Loucy (cell line): Measurements from ENCODE around the gene RIPK4.
A peak's percentile ranks its signal among the peaks of the same experiment; 100 is the strongest.

ENCODE experiments used
- H2AFZ ChIP-seq: fragments of 200-600 bp; sonication (generic); 2 replicates; pipeline ENCODE4 v1.6.0; 2016; ENCODE audit warnings: antibody characterized with exemption, mild to moderate bottlenecking, low read length, moderate library complexity
- H3F3A ChIP-seq: fragments of 200-600 bp; 2 replicates; pipeline ENCODE4 v1.6.0; 2016; ENCODE audit warnings: antibody characterized with exemption, low read depth, mild to moderate bottlenecking
- H3K27me3 ChIP-seq: fragments of 200-600 bp; sonication (generic); 2 replicates; pipeline ENCODE4 v1.6.1; 2014; ENCODE audit warnings: low read length, mild to moderate bottlenecking; ENCODE audit not compliant: insufficient read depth, poor library complexity, severe bottlenecking
- H3K36me3 ChIP-seq: fragments of 200-600 bp; sonication (generic); 2 replicates; pipeline ENCODE4 v1.6.1; 2016; ENCODE audit warnings: low read length; ENCODE audit not compliant: insufficient read depth
- H3K4me1 ChIP-seq: fragments of 200-600 bp; sonication (generic); 2 replicates; pipeline ENCODE4 v1.5.1; 2014; ENCODE audit warnings: low read length, mild to moderate bottlenecking; ENCODE audit not compliant: insufficient read depth, poor library complexity, severe bottlenecking
- H3K4me2 ChIP-seq: fragments of 200-600 bp; sonication (generic); 2 replicates; pipeline ENCODE4 v1.6.0; 2014; ENCODE audit warnings: antibody characterized with exemption, low read length, low read depth, mild to moderate bottlenecking; ENCODE audit not compliant: poor library complexity, severe bottlenecking
- H3K4me3 ChIP-seq: fragments of 200-600 bp; sonication (generic); 2 replicates; pipeline ENCODE4 v1.5.1; 2014; ENCODE audit warnings: low read length, mild to moderate bottlenecking, mixed read lengths; ENCODE audit not compliant: poor library complexity, severe bottlenecking
- H3K79me2 ChIP-seq: fragments of 200-600 bp; sonication (generic); 2 replicates; pipeline ENCODE4 v1.6.1; 2014; ENCODE audit warnings: low read length; ENCODE audit not compliant: insufficient read depth
- H3K9ac ChIP-seq: fragments of 200-600 bp; sonication (generic); 2 replicates; pipeline ENCODE4 v1.6.0; 2014; ENCODE audit warnings: mild to moderate bottlenecking, low read depth, low read length, moderate library complexity; ENCODE audit not compliant: poor library complexity, severe bottlenecking
- H3K9me2 ChIP-seq: fragments of 200-600 bp; sonication (generic); replicated peaks from 2 replicates; pipeline ENCODE4 v1.6.1; 2016; ENCODE audit warnings: low read depth, low read length, mixed read lengths
- H3K9me3 ChIP-seq: fragments of 200-600 bp; sonication (generic); 2 replicates; pipeline ENCODE4 v1.6.1; 2014; ENCODE audit warnings: mild to moderate bottlenecking, antibody characterized with exemption, low read length, low read depth; ENCODE audit not compliant: insufficient read depth
- H4K20me1 ChIP-seq: fragments of 200-600 bp; sonication (generic); 2 replicates; pipeline ENCODE4 v1.6.0; 2014; ENCODE audit warnings: antibody characterized with exemption, low read length, mild to moderate bottlenecking; ENCODE audit not compliant: insufficient read depth, poor library complexity, severe bottlenecking
- CTCF ChIP-seq: fragments of 200-600 bp; sonication (generic); conservative IDR thresholded peaks from 2 replicates; pipeline ENCODE4 v1.5.1; 2014; ENCODE audit warnings: mild to moderate bottlenecking, antibody characterized with exemption, low read length
- EZH2phosphoT487 ChIP-seq: fragments of 200-600 bp; IDR thresholded peaks from 2 replicates; pipeline ENCODE4 v1.6.1; 2018; ENCODE audit warnings: antibody characterized with exemption, mild to moderate bottlenecking, moderate library complexity, borderline replicate concordance

Gene RIPK4

GRCh38 chr21:41736423-41736822, 30.4 kb downstream of the RIPK4 start:
- H2AFZ ChIP-seq = no peak overlapping the region
- H3K79me2 ChIP-seq = no peaks in the 10 kb centered on the region
- H3F3A ChIP-seq = no peaks in the 10 kb centered on the region
- no peaks in the 10 kb centered on the region for H4K20me1 ChIP-seq
- no peaks in the 10 kb centered on the region for H3K9me2 ChIP-seq
- H3K4me3 ChIP-seq = no peak overlapping the region
- H3K4me1 ChIP-seq = peaks cover 9% of the 10 kb centered on the region
- H3K9ac ChIP-seq = no peak overlapping the region
- no peaks in the 10 kb centered on the region for H3K36me3 ChIP-seq
- no peaks in the 10 kb centered on the region for H3K9me3 ChIP-seq
- H3K27me3 ChIP-seq = no peaks in the 10 kb centered on the region
- TF ChIP-seq CTCF (no peak), EZH2phosphoT487 (no peak)
- H3K4me2 ChIP-seq = no peak overlapping the region

DNA sequence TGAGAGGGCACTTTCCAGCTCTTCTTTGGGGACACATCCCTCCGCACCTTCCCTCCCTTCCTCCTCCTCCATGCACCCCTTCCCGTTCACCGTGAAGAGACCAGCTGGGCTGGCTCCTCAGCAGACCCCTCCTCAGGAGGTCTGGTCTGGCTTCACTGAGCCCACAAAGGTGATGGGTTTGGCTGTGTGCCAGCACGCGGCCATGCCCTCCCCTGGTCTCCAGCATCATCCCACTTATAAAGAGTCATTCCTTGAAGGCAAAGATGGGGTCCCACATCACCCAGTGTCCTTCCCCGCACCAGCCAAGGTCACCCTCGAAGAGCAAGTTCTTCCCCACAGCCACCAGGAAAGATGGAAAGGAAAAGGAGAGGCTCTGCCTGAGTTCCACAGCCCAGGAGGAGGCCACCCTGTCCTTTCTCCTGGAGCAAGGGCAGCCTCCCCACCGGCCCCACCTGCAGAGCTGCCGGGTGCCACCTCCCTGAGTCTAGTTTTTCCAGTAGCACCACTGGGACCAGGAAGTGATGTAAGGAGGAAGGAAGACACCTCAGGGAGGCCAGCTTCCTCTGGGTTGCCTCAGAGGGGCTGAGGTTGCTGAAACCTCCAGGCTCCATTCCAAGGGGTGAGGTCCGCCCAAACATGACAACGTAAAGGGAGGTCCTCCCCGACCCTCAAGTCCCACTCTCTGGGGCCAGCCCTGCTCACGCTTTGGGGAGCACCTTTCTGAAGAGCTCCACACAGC, 32.7 kb downstream of the RIPK4 start:
- Histone ChIP-seq H3K36me3 (no peaks in the 10 kb centered on the region), H3K4me2 (peak overlapping the region; percentile 38), H3K4me3 (no peak overlapping the region), H2AFZ (peak overlapping the region; percentile 73), H3K79me2 (no peaks in the 10 kb centered on the region), H3K27me3 (no peaks in the 10 kb centered on the region), H3K4me1 (peaks cover 9% of the 10 kb centered on the region), H3K9me2 (no peaks in the 10 kb centered on the region), H4K20me1 (no peaks in the 10 kb centered on the region), H3K9me3 (no peaks in the 10 kb centered on the region), H3F3A (no peaks in the 10 kb centered on the region), H3K9ac (no peak overlapping the region)
- TF ChIP-seq EZH2phosphoT487 (no peak), CTCF (no peak)

DNA sequence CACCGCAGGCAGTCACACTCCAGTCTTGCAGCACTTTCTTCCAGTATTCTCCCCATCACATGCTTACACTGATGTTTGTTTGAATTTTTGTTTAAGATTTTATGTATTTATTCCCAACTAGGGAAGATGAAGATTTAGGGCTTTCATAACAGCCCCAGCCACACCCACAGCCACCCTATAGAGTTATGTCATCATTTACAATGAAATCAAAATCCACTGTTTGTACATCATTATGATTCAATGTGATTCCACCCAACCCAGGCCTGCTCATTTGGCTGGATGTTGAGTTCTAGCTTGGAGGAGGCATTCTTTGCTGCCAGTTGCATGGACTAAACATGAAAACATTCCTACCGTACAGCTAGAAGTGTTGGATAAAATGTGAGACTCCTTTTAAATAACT, 35.8 kb downstream of the RIPK4 start:
- no peaks in the 10 kb centered on the region for H3K9me3 ChIP-seq
- H3K9ac ChIP-seq = no peak overlapping the region
- no peak overlapping the region for H2AFZ ChIP-seq
- H3F3A ChIP-seq = no peaks in the 10 kb centered on the region
- no peaks in the 10 kb centered on the region for H3K36me3 ChIP-seq
- H4K20me1 ChIP-seq = no peaks in the 10 kb centered on the region
- H3K4me3 ChIP-seq = no peak overlapping the region
- TF ChIP-seq CTCF = no peak
- no peak for TF ChIP-seq EZH2phosphoT487
- no peaks in the 10 kb centered on the region for H3K9me2 ChIP-seq
- peaks cover 9% of the 10 kb centered on the region for H3K4me1 ChIP-seq
- no peak overlapping the region for H3K4me2 ChIP-seq
- H3K27me3 ChIP-seq = no peaks in the 10 kb centered on the region
- H3K79me2 ChIP-seq = no peaks in the 10 kb centered on the region
